Ectodermal cell (in vitro differentiated cells): ENCODE results near the gene ANTKMT. TPM values are rescaled to one million over a fixed set of nuclear protein-coding genes. Genes with fewer than 3 reads are reported as not detected.

ENCODE experiments used
- H3K27ac ChIP-seq: 2 replicates; pipeline ENCODE4 v1.7.0; 2013; ENCODE audit warnings: mild to moderate bottlenecking, low read depth, low read length; ENCODE audit not compliant: insufficient read depth, poor library complexity, severe bottlenecking
- H3K27me3 ChIP-seq: 2 replicates; pipeline ENCODE4 v1.7.0; 2013; ENCODE audit warnings: mild to moderate bottlenecking, low read length; ENCODE audit not compliant: insufficient read depth, control insufficient read depth, poor library complexity, severe bottlenecking
- H3K36me3 ChIP-seq: one replicate; pipeline ENCODE4 v1.7.0; 2013; ENCODE audit warnings: low read length; ENCODE audit not compliant: control insufficient read depth, insufficient read depth
- H3K4me1 ChIP-seq: one replicate; pipeline ENCODE4 v1.7.0; 2013; ENCODE audit warnings: low read length; ENCODE audit not compliant: control insufficient read depth, insufficient read depth
- H3K4me3 ChIP-seq: 2 replicates; pipeline ENCODE4 v1.7.0; 2013; ENCODE audit warnings: low read depth, low read length, control low read depth; ENCODE audit not compliant: insufficient read depth
- H3K9me3 ChIP-seq: 2 replicates; pipeline ENCODE4 v1.7.0; 2013; ENCODE audit warnings: mild to moderate bottlenecking, low read length, moderate library complexity; ENCODE audit not compliant: control insufficient read depth
- WGBS, 2 experiments: methylation state at CpG; one replicate each; pipeline ENCODE4 v1.1.7; 2013; ENCODE audit warnings: missing lambda C conversion rate in 2 of 2; 5-methylcytosine and 5-hydroxymethylcytosine counted together
- polyA plus RNA-seq, 4 experiments: library from polyadenylated mRNA; stranded (reverse); fragments of 50-300 nt; gene quantifications; one replicate each; pipeline ENCODE4 v1.2.3, GENCODE V29; 2013

ANTKMT gene
- 16.6 TPM for polyA plus RNA-seq (2013, experiment 1 of 4)
- polyA plus RNA-seq (2013, experiment 2 of 4), result 14.2 TPM
- polyA plus RNA-seq (2013, experiment 3 of 4), result 22.0 TPM
- 25.0 TPM for polyA plus RNA-seq (2013, experiment 4 of 4)

GRCh38 chr16:720990-721764 is at the start of gene ANTKMT:
Gene ANTKMT, plus strand, starts transcription at chr16:721146. Its CDS starts 129 bp downstream, at chr16:721275.
- Histone ChIP-seq H3K9me3 (no peaks in the 10 kb centered on the region), H3K27ac (peak within 1 kb of the TSS; percentile 89), H3K4me3 (peak within 1 kb of the TSS; percentile 91), H3K4me1 (peaks cover 44% of the 10 kb centered on the region), H3K36me3 (no peaks in the 10 kb centered on the region), H3K27me3 (peaks cover 8% of the 10 kb centered on the region)
- WGBS, 2 experiments, result 10% methylated on average over 106 of the region's 106 CpGs

- Histone ChIP-seq H3K27me3 (peaks cover 12% of the 10 kb centered on the region), H3K4me3 (no peak overlapping the region), H3K4me1 (peaks cover 13% of the 10 kb centered on the region), H3K36me3 (peaks cover 34% of the 10 kb centered on the region), H3K9me3 (no peaks in the 10 kb centered on the region), H3K27ac (no peak overlapping the region)
- 96% methylated on average over 40 of the region's 40 CpGs for WGBS, 2 experiments
Observed at GRCh38 chr16:671353-672131, 49.4 kb upstream of the ANTKMT start.

- Histone ChIP-seq H3K27me3 (peaks cover 12% of the 10 kb centered on the region), H3K9me3 (no peaks in the 10 kb centered on the region), H3K36me3 (peaks cover 34% of the 10 kb centered on the region), H3K4me1 (peaks cover 13% of the 10 kb centered on the region), H3K27ac (no peak overlapping the region), H3K4me3 (no peak overlapping the region)
- WGBS, 2 experiments, result 96 to 97% methylated on average over 19 of the region's 19 CpGs
Observed at GRCh38 chr16:672371-672770, 48.6 kb upstream of the ANTKMT start.

GRCh38 chr16:672851-673250 is 48.1 kb upstream of the ANTKMT start:
- no peak overlapping the region for H3K4me3 ChIP-seq
- H3K36me3 ChIP-seq, result peaks cover 34% of the 10 kb centered on the region
- peaks cover 13% of the 10 kb centered on the region for H3K4me1 ChIP-seq
- H3K27ac ChIP-seq, result no peak overlapping the region
- H3K27me3 ChIP-seq, result peaks cover 12% of the 10 kb centered on the region
- H3K9me3 ChIP-seq, result no peaks in the 10 kb centered on the region
- 94 to 96% methylated on average over 21 of the region's 21 CpGs for WGBS, 2 experiments

GRCh38 chr16:673399-673991 is 47.5 kb upstream of the ANTKMT start:
- WGBS, 2 experiments, result 95% methylated on average over 18 of the region's 18 CpGs
- Histone ChIP-seq H3K9me3 (no peaks in the 10 kb centered on the region), H3K4me3 (no peak overlapping the region), H3K36me3 (peaks cover 34% of the 10 kb centered on the region), H3K4me1 (peaks cover 13% of the 10 kb centered on the region), H3K27me3 (peaks cover 12% of the 10 kb centered on the region), H3K27ac (no peak overlapping the region)

- peaks cover 34% of the 10 kb centered on the region for H3K36me3 ChIP-seq
- 90 to 92% methylated on average over 22 of the region's 22 CpGs for WGBS, 2 experiments
Observed at GRCh38 chr16:674214-674881, 46.6 kb upstream of the ANTKMT start.

GRCh38 chr16:674968-675883 is 45.7 kb upstream of the ANTKMT start, which contains the start of gene RHBDL1:
Gene RHBDL1, plus strand, starts transcription at chr16:675671. Its CDS starts 120 bp downstream, at chr16:675791.
- Histone ChIP-seq H3K4me1 (peaks cover 8% of the 10 kb centered on the region), H3K27me3 (peaks cover 12% of the 10 kb centered on the region), H3K9me3 (no peaks in the 10 kb centered on the region), H3K27ac (no peak within 1 kb of the TSS), H3K4me3 (peak within 1 kb of the TSS; percentile 26), H3K36me3 (peaks cover 26% of the 10 kb centered on the region)
- WGBS, 2 experiments, result 5% methylated on average over 73 of the region's 73 CpGs

More at GRCh38 chr16:674214-674881, 46.6 kb upstream of the ANTKMT start:
- Histone ChIP-seq H3K4me1 (peaks cover 8% of the 10 kb centered on the region), H3K27ac (no peak overlapping the region), H3K27me3 (peaks cover 12% of the 10 kb centered on the region), H3K9me3 (no peaks in the 10 kb centered on the region), H3K4me3 (no peak overlapping the region)

GRCh38 chr16:675884-676564 is 44.9 kb upstream of the ANTKMT start:
- peak overlapping the region; percentile 26 for H3K4me3 ChIP-seq
- H3K36me3 ChIP-seq, result peaks cover 18% of the 10 kb centered on the region
- H3K27ac ChIP-seq, result no peak overlapping the region
- no peaks in the 10 kb centered on the region for H3K9me3 ChIP-seq
- 64 to 67% methylated on average over 24 to 25 of the region's 25 CpGs for WGBS, 2 experiments
- H3K27me3 ChIP-seq, result peaks cover 12% of the 10 kb centered on the region
- H3K4me1 ChIP-seq, result peaks cover 9% of the 10 kb centered on the region
